HG03457 (cell line): ENCODE results near the gene FHOD1.

Experiments used
- ATAC-seq: cut with Tn5 transposase; IDR thresholded peaks from one replicate; pipeline ENCODE4 v1.9.1; 2021; ENCODE audit warnings: moderate number of reproducible peaks; ENCODE audit not compliant: unreplicated experiment

FHOD1 gene

GRCh38 chr16:67236563-67237395, 10.5 kb downstream of the FHOD1 start:
- ATAC-seq: no peak

DNA sequence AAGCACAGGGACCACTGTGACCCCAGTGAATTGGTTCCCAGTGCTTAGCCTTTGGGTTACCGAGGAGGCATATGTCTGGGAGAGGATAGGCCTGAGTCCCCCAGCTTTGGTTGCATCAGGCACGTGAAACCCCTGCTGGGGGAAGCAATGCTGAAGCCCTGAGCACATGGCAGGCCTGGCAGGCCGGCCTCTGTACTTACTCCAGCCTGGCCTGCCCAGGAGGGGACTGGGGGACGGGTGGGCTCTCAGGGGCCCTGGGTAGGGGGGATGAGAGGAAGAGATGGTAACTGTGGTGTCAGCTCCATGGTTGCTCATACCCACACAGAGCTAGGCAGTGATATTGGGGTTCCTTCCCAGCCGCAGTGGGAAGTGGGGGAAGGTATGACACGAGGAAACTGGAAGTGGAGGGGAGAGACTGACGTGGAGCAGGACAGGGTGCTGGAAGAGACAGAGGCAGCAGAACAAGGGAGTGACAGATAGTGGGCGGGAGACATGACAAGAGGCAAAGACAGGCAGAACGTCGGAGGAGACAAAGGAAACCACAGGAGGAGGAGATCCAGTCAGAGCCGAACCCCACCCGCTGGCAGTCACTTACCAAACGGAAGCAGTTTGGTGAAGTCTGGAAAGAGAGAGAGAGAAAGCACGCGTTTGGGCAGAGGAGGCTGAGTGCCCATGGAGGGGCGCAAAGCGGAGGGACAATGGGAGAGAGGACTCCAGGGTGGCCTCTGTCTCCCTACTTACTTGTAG, 11.3 kb downstream of the FHOD1 start:
- ATAC-seq: no peak

- ATAC-seq: no peak
These were observed 13.1 kb downstream of the FHOD1 start for GRCh38 chr16:67234180-67234597.

GRCh38 chr16:67233596-67233995, 13.7 kb downstream of the FHOD1 start:
- no peak for ATAC-seq

- no peak for ATAC-seq
These were observed 16.2 kb downstream of the FHOD1 start for GRCh38 chr16:67230809-67231660.

DNA sequence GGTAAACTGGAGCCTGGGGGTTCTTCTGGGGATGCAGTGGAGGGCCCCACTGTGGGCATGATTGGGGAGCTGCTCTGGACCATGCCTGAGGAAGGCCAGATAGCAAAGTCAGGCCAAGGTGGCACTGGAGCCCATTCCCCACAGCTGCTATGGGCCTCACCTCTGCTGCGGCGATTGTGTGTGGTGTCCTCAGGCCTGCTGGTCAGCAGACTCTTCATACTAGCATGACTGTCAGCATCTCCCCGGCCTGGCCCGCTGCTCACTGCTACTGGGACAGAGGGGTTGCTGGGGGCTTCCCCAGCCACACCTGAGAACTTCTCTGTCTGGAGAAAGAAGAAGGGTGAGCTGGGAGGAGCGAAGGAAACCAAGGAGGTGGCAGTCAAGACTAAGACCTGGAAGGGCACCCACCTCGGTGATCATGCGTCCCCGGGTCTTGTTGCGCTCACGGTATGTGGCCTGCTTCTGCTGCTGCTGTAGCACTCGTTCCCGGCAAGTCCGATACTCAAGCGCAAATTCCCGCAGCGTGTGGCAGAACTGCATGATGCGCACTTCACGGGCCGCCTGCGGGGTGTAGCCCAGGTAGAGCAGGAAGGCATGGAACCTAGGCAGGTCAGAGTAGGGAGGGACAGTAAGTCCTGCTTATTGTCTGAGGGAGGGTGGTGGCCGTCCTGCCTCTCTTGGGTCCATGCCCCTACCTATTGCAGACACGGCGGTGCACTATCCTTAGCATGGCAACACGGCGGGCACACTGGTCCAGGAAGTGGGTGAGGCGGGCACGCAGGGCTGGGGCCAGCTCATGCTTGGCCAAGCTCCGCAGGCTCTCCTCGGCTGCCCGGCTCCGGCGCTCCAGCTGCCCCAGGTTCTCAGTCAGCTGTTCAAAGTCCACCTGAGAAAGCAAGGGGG, 17.1 kb downstream of the FHOD1 start:
- ATAC-seq: no peak

GRCh38 chr16:67228905-67229304, 18.4 kb downstream of the FHOD1 start:
- no peak for ATAC-seq

DNA sequence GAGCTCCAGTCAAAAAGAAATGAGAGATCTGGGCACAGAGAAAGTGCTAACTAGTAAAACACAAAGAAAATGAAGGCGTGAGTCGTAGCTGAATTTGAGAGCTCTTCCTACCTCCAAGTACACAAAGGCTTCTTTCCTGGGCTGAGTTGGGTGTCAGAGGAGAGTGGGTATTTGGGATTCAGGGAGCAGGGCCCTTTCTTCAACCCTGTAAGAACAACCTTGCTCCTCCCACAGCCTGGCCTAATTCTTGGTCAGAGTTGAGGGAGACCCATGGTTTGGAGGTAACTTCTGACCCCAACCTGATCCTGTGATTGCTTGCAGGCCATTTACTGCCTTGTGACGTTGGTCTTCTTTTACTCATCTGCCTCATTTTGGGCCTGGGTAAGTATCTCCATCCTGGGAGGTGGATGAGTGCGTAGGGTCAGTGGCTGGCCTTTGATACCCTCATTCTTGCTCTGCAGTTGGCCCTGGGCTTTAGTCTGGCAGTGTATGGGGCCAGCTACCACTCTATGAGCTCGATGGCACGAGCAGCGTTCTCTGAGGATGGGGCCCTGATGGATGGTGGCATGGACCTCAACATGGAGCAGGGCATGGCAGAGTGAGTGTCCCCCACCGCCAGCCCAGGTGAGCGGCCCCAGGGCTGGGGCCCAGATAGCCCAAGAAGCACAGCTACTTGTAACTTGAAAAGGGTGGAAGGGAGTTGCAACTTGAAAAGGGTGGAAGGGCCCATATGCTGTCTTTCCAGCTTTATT, 19.1 kb downstream of the FHOD1 start:
- no peak for ATAC-seq

DNA sequence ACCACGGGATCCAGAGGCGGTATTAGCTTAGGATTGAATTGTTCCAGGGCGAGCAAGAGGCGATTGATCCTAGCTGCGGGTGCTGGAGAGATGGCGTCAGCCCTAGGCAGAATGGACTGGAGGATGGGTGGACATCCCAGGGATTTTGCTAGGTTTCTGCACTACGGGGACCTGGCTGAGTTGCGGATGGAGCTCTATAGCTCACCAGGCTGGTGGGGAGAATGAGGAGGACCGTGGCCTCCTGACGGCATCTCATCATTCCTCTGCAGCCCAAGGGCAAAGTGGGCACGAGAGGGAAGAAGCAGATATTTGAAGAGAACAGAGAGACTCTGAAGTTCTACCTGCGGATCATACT, 19.7 kb downstream of the FHOD1 start:
- ATAC-seq: no peak

DNA sequence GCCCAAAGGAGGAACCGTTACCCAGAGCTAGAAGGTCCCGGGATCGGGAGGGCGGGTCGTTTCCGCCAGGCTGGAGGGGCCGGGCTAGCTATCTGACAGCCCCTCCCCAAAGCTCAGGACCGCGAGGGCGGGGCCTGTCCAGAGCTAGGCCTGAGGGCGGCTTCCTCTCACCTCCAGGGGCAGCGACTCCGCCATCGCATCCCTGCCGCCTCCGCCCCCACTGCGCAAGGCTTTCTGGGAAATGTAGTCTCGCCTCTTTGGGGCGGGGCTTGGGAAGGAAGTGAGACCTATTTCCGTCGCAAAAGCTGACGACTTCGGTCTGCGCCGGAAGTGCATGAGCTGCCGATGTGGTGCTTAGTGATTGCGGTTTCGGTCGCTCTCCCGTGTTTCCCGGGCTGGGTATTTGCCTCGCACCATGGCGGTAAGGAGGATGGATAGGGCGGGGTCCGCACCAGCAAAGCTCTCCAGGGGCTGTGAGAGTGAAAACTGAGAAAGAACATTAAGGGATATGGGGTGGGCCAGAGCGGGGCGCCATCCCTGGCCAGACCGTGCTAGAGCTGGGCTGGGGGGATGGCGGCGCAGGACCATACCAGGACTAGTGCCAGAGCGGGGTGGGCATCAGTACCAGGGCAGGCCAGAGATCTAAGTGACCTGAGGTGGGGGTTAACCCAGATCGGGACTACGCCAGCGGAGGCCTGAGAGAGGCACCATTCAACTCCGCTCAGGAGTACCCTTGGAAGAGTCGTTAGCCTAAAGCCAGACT, 20.3 kb downstream of the FHOD1 start, which contains the start of gene TMEM208:
Gene TMEM208 (plus strand): TSS at position 327 of the 763 bp plus-strand sequence. CDS start 89 bp downstream, at position 416.
- peak; percentile 81 for ATAC-seq

DNA sequence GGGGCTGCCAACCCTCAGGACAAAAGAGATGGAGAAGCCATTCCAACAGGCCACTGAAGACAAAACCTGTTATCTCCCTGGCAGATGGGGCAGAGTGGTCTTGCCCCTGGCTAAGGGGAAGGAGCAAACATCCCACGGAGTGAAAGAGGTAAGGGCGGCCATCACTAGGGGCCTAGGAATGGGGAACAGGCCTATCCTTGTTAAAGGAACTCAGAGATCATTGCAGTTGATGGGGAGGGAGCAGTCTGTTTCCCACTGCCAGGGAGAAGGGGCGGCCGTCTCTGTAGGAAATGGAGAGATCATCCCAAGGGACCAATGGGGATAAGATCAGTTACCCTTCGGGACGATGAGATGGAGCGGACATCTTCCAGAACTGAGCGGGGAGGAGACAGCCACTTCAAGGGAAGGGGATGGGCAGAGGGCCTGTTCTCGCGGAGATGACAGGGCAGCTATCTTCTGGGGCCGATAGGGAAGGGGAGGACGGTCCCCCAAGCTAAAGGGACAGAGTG, 20.9 kb downstream of the FHOD1 start:
- no peak for ATAC-seq

DNA sequence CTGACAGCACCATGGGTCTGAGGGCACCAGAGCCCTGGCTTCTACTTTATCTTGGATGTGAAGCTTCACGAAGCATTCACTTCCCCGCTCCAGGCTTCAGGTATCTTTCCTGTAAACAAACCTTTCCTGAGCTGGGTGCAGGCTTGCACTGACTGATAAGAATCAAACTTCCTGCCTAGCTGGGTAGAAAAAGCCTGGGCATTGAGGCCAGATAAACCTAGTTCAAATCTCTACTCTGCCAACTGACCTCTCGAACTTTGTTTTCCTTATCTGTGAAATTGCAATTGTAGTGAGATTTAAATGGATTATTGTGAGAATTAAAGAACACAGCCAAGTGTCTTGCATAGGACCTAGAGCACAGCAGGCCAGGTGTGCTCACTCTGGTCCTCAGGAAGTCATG, 23.3 kb downstream of the FHOD1 start:
- ATAC-seq: no peak

DNA sequence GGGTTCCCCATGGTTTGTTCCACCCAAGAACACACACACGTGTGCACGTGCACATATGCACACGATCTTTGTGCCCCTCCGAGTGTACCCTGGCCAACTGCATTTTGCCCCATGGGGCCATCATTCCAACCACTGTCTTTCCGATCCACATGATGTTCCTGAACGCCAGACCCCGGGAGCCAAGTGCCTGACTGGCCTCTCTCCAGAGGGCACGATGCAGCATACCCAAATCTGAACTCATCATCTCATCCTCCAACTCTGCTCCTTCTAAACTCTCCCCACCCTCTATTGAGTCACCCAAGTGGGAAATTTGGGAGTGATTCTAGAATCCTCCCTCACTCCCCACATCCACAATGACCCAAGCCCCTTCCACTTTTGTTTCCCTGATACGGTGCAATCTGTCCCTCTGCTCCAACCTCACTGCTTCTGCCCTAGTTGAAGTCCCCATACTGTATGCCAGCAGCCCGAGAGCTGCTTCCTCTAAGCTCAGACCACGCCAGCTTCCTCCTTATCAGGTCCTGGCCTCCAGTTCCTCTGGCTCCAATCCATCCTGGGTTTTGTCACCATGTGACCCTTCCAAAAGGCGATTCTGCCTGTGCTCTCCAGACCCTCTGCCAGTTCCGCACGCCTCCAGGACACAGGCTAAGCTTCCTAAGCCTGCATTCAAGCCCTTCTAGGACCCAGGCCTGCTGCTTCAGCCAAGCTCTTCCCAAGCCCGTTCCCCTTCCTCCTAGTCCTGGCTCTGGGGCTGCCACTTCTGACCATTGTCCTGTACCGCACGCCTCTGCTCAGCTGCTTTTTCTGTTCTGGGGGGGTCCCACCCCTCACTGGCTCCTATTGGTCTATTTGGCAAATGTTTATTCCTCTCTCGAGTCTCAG, 30.4 kb downstream of the FHOD1 start:
- no peak for ATAC-seq

GRCh38 chr16:67215706-67216105, 31.6 kb downstream of the FHOD1 start:
- ATAC-seq: no peak

GRCh38 chr16:67213197-67214019, 33.9 kb downstream of the FHOD1 start:
- no peak for ATAC-seq

DNA sequence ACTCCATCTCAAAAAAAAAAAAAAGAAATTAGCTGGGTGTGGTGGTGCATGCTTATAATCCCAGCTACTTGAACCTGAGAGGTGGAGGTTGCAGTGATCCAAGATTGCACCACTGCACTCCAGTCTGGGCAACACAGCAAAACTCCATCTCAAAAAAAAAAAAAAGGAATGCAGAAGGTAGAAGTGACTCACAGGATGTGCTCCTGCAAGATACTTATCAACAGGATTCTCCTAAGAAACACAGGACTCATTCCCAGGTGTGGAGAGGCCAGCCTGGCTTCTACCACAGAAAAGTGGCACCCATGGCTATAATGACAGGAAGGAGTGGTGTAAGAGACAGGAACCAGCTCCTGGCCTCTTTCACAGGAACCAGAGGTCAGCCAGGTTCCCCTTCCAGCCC, 34.5 kb downstream of the FHOD1 start:
- no peak for ATAC-seq

GRCh38 chr16:67211674-67212073, 35.6 kb downstream of the FHOD1 start:
- no peak for ATAC-seq
